Measurements from ENCODE around the gene RAP1GAP2. TPM values are rescaled to one million over a fixed set of nuclear protein-coding genes. Genes with fewer than 3 reads are reported as not detected.

RAP1GAP2 gene
- total RNA-seq, 1 donor from 2014 or later = 8.6 TPM

GRCh38 chr17:2964370-2964769 lies 168.1 kb downstream of the RAP1GAP2 start:
- Histone ChIP-seq H3K27ac (ENCODE audit: low read depth, low read length) (no peak overlapping the region), H3K4me1 (ENCODE audit: insufficient read depth, low read length) (peaks cover 16% of the 10 kb centered on the region), H3K79me2 (ENCODE audit: insufficient read depth, low read length) (no peaks in the 10 kb centered on the region), H3K9me3 (ENCODE audit: insufficient read depth, low read depth, low read length) (no peaks in the 10 kb centered on the region), H3K9ac (ENCODE audit: low read length) (no peak overlapping the region), H3K27me3 (ENCODE audit: insufficient read depth, low read length) (peaks cover 4% of the 10 kb centered on the region), H2AFZ (ENCODE audit: low read depth, low read length) (no peak overlapping the region), H3K4me2 (ENCODE audit: low read length) (no peak overlapping the region), H4K20me1 (ENCODE audit: insufficient read depth, low read length) (no peaks in the 10 kb centered on the region), H3K4me3 (ENCODE audit: insufficient read depth, low read depth, low read length) (no peak overlapping the region), H3K36me3 (ENCODE audit: insufficient read depth, low read length) (no peaks in the 10 kb centered on the region)
- Mint-ChIP-seq H3K36me3 (ENCODE audit: low read depth, unreplicated experiment) (no peaks in the 10 kb centered on the region), H3K4me1 (ENCODE audit: low read depth, unreplicated experiment) (peaks cover 31% of the 10 kb centered on the region), H3K27ac (ENCODE audit: unreplicated experiment) (peak overlapping the region; percentile 26), H3K27me3 (ENCODE audit: low read depth, unreplicated experiment) (no peaks in the 10 kb centered on the region), H3K4me3 (ENCODE audit: unreplicated experiment) (no peak overlapping the region), H3K9me3 (ENCODE audit: unreplicated experiment) (no peaks in the 10 kb centered on the region)
- TF ChIP-seq EZH2 (IDR thresholded peaks at IDR 0.05; ENCODE audit: insufficient read depth, low read length) = no peak
- no peak for TF ChIP-seq CTCF (IDR thresholded peaks at IDR 0.05; ENCODE audit: insufficient read depth, low read depth, low read length)
- DNase-seq (ENCODE audit: low read depth) (no peak), FAIRE-seq (no peak)

DNA sequence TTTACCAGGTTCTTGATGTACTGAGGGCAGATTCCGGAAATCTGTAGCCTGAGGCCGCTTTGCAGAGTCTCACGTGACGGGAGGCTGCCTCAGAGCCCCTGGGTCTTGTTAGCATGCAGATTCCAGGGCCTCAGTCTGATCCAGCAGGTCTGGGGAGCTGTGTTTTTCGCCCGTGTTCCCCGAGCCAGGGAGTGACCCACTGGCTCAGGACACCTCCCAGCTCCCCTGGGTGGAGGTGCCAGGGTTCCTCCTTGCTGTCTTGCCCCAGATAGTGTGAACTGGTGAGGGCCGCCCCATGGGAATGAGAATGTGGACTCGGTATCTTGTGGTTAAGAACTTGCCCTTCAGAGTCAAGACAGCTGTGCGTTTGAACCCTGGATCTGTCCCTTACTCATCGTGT lies 168.6 kb downstream of the RAP1GAP2 start:
- H3K36me3 ChIP-seq (ENCODE audit: insufficient read depth, low read length) = no peaks in the 10 kb centered on the region
- no peaks in the 10 kb centered on the region for H4K20me1 ChIP-seq (ENCODE audit: insufficient read depth, low read length)
- H3K9me3 Mint-ChIP-seq (ENCODE audit: unreplicated experiment) = no peaks in the 10 kb centered on the region
- H3K9me3 ChIP-seq (ENCODE audit: insufficient read depth, low read depth, low read length) = no peaks in the 10 kb centered on the region
- H3K4me1 ChIP-seq (ENCODE audit: insufficient read depth, low read length) = peaks cover 16% of the 10 kb centered on the region
- no peak overlapping the region for H2AFZ ChIP-seq (ENCODE audit: low read depth, low read length)
- no peak overlapping the region for H3K4me2 ChIP-seq (ENCODE audit: low read length)
- FAIRE-seq (no peak), DNase-seq (ENCODE audit: low read depth) (no peak)
- no peak overlapping the region for H3K27ac ChIP-seq (ENCODE audit: low read depth, low read length)
- H3K79me2 ChIP-seq (ENCODE audit: insufficient read depth, low read length) = no peaks in the 10 kb centered on the region
- H3K4me3 ChIP-seq (ENCODE audit: insufficient read depth, low read depth, low read length) = no peak overlapping the region
- H3K36me3 Mint-ChIP-seq (ENCODE audit: low read depth, unreplicated experiment) = no peaks in the 10 kb centered on the region
- peaks cover 2% of the 10 kb centered on the region for H3K27me3 ChIP-seq (ENCODE audit: insufficient read depth, low read length)
- no peak overlapping the region for H3K9ac ChIP-seq (ENCODE audit: low read length)
- peaks cover 30% of the 10 kb centered on the region for H3K4me1 Mint-ChIP-seq (ENCODE audit: low read depth, unreplicated experiment)
- TF ChIP-seq EZH2 (IDR thresholded peaks at IDR 0.05; ENCODE audit: insufficient read depth, low read length) = no peak
- no peak for TF ChIP-seq CTCF (IDR thresholded peaks at IDR 0.05; ENCODE audit: insufficient read depth, low read depth, low read length)
- no peaks in the 10 kb centered on the region for H3K27me3 Mint-ChIP-seq (ENCODE audit: low read depth, unreplicated experiment)
- H3K27ac Mint-ChIP-seq (ENCODE audit: unreplicated experiment) = peak overlapping the region; percentile 26
- H3K4me3 Mint-ChIP-seq (ENCODE audit: unreplicated experiment) = no peak overlapping the region

DNA sequence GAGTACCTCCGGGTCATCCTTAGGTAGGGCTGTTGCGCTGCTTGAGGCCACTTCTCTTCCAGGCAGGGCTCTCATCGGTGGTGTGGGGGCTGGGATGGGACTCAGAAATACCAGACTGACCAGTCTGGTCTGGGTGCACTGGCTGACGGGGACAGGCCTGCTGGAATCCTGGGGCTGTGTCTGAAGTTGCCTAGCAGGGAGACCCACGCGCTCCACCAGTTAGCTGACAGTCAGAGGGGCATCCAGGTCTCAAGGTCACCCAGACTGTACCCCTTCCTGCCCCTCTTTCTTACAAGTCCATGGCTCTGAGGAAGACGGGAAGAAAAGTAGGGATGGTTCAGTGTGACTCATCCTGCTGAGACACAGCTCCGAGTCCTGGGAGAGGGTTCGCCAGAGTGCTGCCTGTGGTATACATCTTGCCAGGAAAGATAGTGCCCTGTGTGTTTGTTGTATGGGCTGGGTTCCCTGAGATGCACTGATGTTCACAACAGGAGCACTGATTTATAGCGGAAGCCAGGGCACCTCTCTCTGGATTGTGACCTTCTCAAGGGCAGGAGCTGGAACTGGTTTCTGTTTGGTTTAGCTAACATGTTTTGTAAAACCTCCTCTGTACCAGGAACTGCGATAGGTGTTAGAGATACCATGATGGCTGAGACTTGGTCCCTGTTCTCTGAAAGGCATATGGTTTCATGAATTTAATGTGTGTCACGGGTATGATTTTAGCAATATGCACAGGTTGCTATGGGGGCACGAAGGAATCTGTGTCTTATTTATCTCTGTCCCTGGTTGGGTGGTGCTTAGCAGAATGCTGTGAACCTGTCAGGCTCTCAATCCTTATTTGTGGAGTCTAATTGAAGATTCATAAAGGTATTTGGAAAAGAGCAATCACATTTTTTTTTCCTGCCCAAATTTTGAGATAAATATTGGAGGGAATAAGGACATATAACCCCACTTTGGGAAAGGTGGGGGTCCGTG lies 169.7 kb downstream of the RAP1GAP2 start:
- no peaks in the 10 kb centered on the region for H3K9me3 Mint-ChIP-seq (ENCODE audit: unreplicated experiment)
- Histone ChIP-seq H3K36me3 (ENCODE audit: insufficient read depth, low read length) (no peaks in the 10 kb centered on the region), H3K4me2 (ENCODE audit: low read length) (peak overlapping the region; percentile 31), H3K4me1 (ENCODE audit: insufficient read depth, low read length) (peaks cover 9% of the 10 kb centered on the region), H3K4me3 (ENCODE audit: insufficient read depth, low read depth, low read length) (no peak overlapping the region), H3K9me3 (ENCODE audit: insufficient read depth, low read depth, low read length) (no peaks in the 10 kb centered on the region), H3K9ac (ENCODE audit: low read length) (peak overlapping the region; percentile 16), H4K20me1 (ENCODE audit: insufficient read depth, low read length) (no peaks in the 10 kb centered on the region), H2AFZ (ENCODE audit: low read depth, low read length) (peak overlapping the region; percentile 0), H3K27ac (ENCODE audit: low read depth, low read length) (no peak overlapping the region), H3K79me2 (ENCODE audit: insufficient read depth, low read length) (no peaks in the 10 kb centered on the region), H3K27me3 (ENCODE audit: insufficient read depth, low read length) (peaks cover 2% of the 10 kb centered on the region)
- H3K4me1 Mint-ChIP-seq (ENCODE audit: low read depth, unreplicated experiment) = peaks cover 23% of the 10 kb centered on the region
- peak overlapping the region; percentile 96 for H3K27ac Mint-ChIP-seq (ENCODE audit: unreplicated experiment)
- H3K36me3 Mint-ChIP-seq (ENCODE audit: low read depth, unreplicated experiment) = no peaks in the 10 kb centered on the region
- no peaks in the 10 kb centered on the region for H3K27me3 Mint-ChIP-seq (ENCODE audit: low read depth, unreplicated experiment)
- DNase-seq (ENCODE audit: low read depth) (peak; percentile 59), FAIRE-seq (peak; percentile 13)
- H3K4me3 Mint-ChIP-seq (ENCODE audit: unreplicated experiment) = no peak overlapping the region
- TF ChIP-seq EZH2 (IDR thresholded peaks at IDR 0.05; ENCODE audit: insufficient read depth, low read length) (no peak), CTCF (IDR thresholded peaks at IDR 0.05; ENCODE audit: insufficient read depth, low read depth, low read length) (no peak)
